Adrenal gland (tissue), 12 donors: ENCODE data around the gene PIP5KL1. TPM values are rescaled to one million over a fixed set of nuclear protein-coding genes. Genes with fewer than 3 reads are reported as not detected.

Experiments used
- DNase-seq, 7 donors: peaks; one replicate each; pipeline ENCODE4 v3.0.0-alpha.2; 2019 to 2020
- H3K27ac ChIP-seq, 5 donors: fragments of 200-600 bp; sonication (generic) in 4 of 5; 1 replicate in 3 of 5; 2 replicates in 2 of 5; pipeline versions ENCODE4 v1.5.1 to v1.8.0; 2016 to 2020; ENCODE audit warnings: mild to moderate bottlenecking in 1 of 5
- H3K27me3 ChIP-seq: fragments of 200-600 bp; 2 replicates; pipeline ENCODE4 v1.8.0; 2021
- H3K36me3 ChIP-seq, 2 donors: fragments of 200-600 bp; replicated peaks in 1 of 2; 1 replicate in 1 of 2; 2 replicates in 1 of 2; pipeline versions ENCODE4 v1.5.1 to v1.8.0; 2018 to 2022
- H3K4me1 ChIP-seq, 2 donors: fragments of 200-600 bp; replicated peaks in 1 of 2; 1 replicate in 1 of 2; 2 replicates in 1 of 2; pipeline versions ENCODE4 v1.5.1 to v1.8.0; 2018 to 2021
- H3K4me3 ChIP-seq, 4 donors: fragments of 200-600 bp; sonication (generic) in 3 of 4; one replicate each; pipeline ENCODE4 v1.5.1; 2016 to 2018
- H3K9me3 ChIP-seq, 3 donors: fragments of 200-600 bp; sonication (generic) in 1 of 3; replicated peaks in 1 of 3; 1 replicate in 2 of 3; 2 replicates in 1 of 3; pipeline versions ENCODE4 v1.5.1 to v1.8.0; 2016 to 2021
- POLR2A ChIP-seq, 2 donors: fragments of 450-650 bp; IDR thresholded peaks; one replicate each; pipeline ENCODE4 v1.6.1; 2017; ENCODE audit warnings: antibody characterized with exemption in 2 of 2, mild to moderate bottlenecking in 2 of 2, moderate library complexity in 1 of 2
- WGBS, 4 donors: extraction: QIAGEN DNeasy Blood & Tissue Kit in 2 of 4; methylation state at CpG; one replicate each; pipeline versions ENCODE4 v1.1.5 to v1.1.7; 2013 to 2017; 5-methylcytosine and 5-hydroxymethylcytosine counted together
- intact Hi-C, 2 donors: fragments of 100-400 bp; cut with DNase I; formaldehyde crosslinking; loops; one replicate each; pipeline versions ENCODE4 v1.14.1 to v1.15.0; 2022 to 2023
- polyA plus RNA-seq, 3 donors: library from polyadenylated mRNA; stranded (reverse); fragments of 200-250 nt in 2 of 3; fragments of 350-450 nt in 1 of 3; fragmentation: Illumina TruSeq in 1 of 3; extraction: RNeasy Lipid Tissue Mini Kit (QIAGEN cat#74804) in 1 of 3; gene quantifications; one replicate each; pipeline ENCODE4 v1.2.3, GENCODE V29; 2013 to 2014
- total RNA-seq, 9 donors: library from RNA; depleted of rRNA in 4 of 9; stranded (reverse); fragments of >200 nt in 4 of 9; fragments of 120-200 nt in 1 of 9; fragmentation: NEBNext Ultra II Directional in 1 of 9; extraction: Animal tissue kit (Norgen Biotek cat#: 25700) in 1 of 9; gene quantifications; one replicate each; pipeline versions ENCODE4 v1.1.0 to v1.2.4, GENCODE V29; 2013 to 2023
- TF ChIP-seq, protein P1 (sequence below), 6 experiments: fragments of 450-650 bp in 4 of 6; fragments of 200-600 bp in 2 of 6; sonication (generic) in 1 of 6; IDR thresholded peaks; 1 replicate in 5 of 6; 2 replicates in 1 of 6; pipeline versions ENCODE4 v1.5.1 to v1.8.0; 2016 to 2021; ENCODE audit warnings: antibody characterized with exemption in 6 of 6, mild to moderate bottlenecking in 2 of 6, moderate library complexity in 1 of 6
- donor health status: healthy with polysubstance abuse.
- donor health status: Bipolar disorder and iron deficiency.
- donor health status: DM: yes; HTN: yes; CAD: no.
- donor health status: DM: no; HTN: no; CAD: no.
- donor health status: DM: no; HTN: no; CAD: no.
- donor health status: DM: yes; HTN: yes; CAD: no.

PIP5KL1 gene
- total and polyA plus RNA-seq, 12 donors, result 0.19 to 2.3 (median 0.83) TPM; not detected in 3

DNA sequence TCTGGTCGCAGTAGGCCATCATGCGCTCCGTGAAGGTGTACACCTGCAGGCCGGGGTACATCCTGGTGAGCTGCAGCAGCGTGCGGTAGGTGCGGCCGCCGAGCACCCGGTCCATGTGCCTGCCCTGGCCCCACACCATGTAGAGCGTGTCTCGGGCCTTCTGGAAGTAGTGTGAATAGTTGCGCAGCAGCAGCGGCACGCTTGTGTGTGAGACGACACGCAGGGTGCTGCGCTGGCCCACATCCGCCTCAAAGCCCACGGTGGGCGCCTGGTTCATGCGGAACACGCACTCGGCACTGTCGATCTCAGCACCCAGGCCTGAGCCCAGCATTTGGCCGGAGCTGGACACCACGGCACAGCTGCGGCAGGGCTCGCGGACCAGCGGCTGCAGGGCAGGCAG lies 18.3 kb downstream of the PIP5KL1 start:
- WGBS, 4 donors, result 96 to 99% (median 97%) methylated on average over 14 to 31 of the region's 31 CpGs
- DNase-seq, result no peak
- intact Hi-C loops, result no loop called here
- Histone ChIP-seq H3K4me1 (peaks cover 11 to 23% of the 10 kb centered on the region in 2 donors), H3K27me3 (no peaks in the 10 kb centered on the region), H3K9me3 (no peaks in the 10 kb centered on the region), H3K4me3 (no peak overlapping the region), H3K27ac (no peak overlapping the region), H3K36me3 (peaks cover 0 to 44% of the 10 kb centered on the region in 2 donors)
- TF ChIP-seq, protein P1, sequence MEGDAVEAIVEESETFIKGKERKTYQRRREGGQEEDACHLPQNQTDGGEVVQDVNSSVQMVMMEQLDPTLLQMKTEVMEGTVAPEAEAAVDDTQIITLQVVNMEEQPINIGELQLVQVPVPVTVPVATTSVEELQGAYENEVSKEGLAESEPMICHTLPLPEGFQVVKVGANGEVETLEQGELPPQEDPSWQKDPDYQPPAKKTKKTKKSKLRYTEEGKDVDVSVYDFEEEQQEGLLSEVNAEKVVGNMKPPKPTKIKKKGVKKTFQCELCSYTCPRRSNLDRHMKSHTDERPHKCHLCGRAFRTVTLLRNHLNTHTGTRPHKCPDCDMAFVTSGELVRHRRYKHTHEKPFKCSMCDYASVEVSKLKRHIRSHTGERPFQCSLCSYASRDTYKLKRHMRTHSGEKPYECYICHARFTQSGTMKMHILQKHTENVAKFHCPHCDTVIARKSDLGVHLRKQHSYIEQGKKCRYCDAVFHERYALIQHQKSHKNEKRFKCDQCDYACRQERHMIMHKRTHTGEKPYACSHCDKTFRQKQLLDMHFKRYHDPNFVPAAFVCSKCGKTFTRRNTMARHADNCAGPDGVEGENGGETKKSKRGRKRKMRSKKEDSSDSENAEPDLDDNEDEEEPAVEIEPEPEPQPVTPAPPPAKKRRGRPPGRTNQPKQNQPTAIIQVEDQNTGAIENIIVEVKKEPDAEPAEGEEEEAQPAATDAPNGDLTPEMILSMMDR (IDR thresholded peaks at IDR 0.05), result no peak
- no peak for TF ChIP-seq POLR2A (IDR thresholded peaks at IDR 0.05)

GRCh38 chr9:127910613-127911205 lies 19.9 kb downstream of the PIP5KL1 start:
- H3K27ac ChIP-seq, result no peak overlapping the region
- H3K4me1 ChIP-seq, result peaks cover 13 to 29% of the 10 kb centered on the region in 2 donors
- WGBS, 4 donors, result 70 to 77% (median 74%) methylated on average over 6 of the region's 6 CpGs
- H3K4me3 ChIP-seq, result no peak overlapping the region
- H3K9me3 ChIP-seq, result no peaks in the 10 kb centered on the region
- DNase-seq, result no peak
- intact Hi-C loops, result no loop called here
- peaks cover 0 to 44% of the 10 kb centered on the region in 2 donors for H3K36me3 ChIP-seq
- TF ChIP-seq POLR2A (IDR thresholded peaks at IDR 0.05), result no peak
- TF ChIP-seq, protein P1 (IDR thresholded peaks at IDR 0.05), result no peak
- no peaks in the 10 kb centered on the region for H3K27me3 ChIP-seq

DNA sequence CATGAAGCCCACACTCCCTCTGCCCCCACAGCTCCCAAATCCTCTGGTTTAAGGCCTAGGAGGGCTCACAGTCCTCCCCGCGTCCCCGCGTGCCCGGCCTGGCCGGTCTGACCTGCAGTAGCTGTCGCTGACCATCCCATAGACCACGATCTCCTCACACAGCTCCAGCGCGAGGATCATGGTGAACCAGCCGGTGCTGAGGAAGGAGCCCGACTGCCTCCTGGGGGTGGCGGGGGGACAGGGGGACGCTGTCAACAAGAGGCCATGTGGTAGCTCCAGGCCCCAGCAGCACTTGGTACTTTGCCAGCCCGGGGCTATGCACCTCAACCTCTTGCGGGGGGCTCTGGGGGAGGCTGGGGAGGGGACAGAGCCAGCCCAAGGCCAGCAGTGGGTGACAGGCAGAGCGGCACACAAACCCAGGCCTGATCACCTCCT lies 20.7 kb downstream of the PIP5KL1 start:
- H3K4me1 ChIP-seq, result peaks cover 10 to 28% of the 10 kb centered on the region in 2 donors
- peak overlapping the region in 1 of 5 donors; percentile 22 for H3K27ac ChIP-seq
- intact Hi-C loops, result loop anchor here in 1 of 2 donors (5.0 kb wide), 1 partner anchor 38 kb away; no protein-coding TSS in a partner anchor
- no peak for DNase-seq
- 84 to 88% (median 87%) methylated on average over 15 to 17 of the region's 17 CpGs; no CpG with 5 or more reads in 1 of the 4 donors for WGBS, 4 donors
- H3K4me3 ChIP-seq, result no peak overlapping the region
- TF ChIP-seq, protein P1 (IDR thresholded peaks at IDR 0.05), result no peak
- TF ChIP-seq POLR2A (IDR thresholded peaks at IDR 0.05), result no peak
- no peaks in the 10 kb centered on the region for H3K27me3 ChIP-seq
- H3K36me3 ChIP-seq, result peaks cover 0 to 44% of the 10 kb centered on the region in 2 donors
- H3K9me3 ChIP-seq, result no peaks in the 10 kb centered on the region

DNA sequence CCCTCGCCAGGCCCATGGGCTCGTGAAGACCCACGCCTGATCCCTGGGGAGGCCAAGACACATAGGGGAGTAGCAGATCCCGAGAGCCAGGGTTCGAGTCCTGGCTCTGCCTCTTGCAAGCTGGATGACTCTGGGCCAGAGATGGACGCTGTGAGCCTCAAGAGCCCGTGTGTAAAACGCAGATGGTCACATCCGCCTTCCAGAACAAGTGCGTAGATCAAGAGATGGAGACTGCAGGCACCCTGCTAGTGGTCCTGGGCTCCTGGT lies 22.0 kb downstream of the PIP5KL1 start:
- TF ChIP-seq POLR2A (IDR thresholded peaks at IDR 0.05), result no peak
- TF ChIP-seq, protein P1 (IDR thresholded peaks at IDR 0.05), result no peak
- Histone ChIP-seq H3K9me3 (no peaks in the 10 kb centered on the region), H3K36me3 (peaks cover 0 to 44% of the 10 kb centered on the region in 2 donors), H3K27me3 (no peaks in the 10 kb centered on the region), H3K4me3 (no peak overlapping the region), H3K4me1 (peaks cover 13 to 38% of the 10 kb centered on the region in 2 donors), H3K27ac (no peak overlapping the region)
- intact Hi-C loops, result loop anchor here in 1 of 2 donors (5.0 kb wide), 1 partner anchor 36 kb away; no protein-coding TSS in a partner anchor
- WGBS, 4 donors, result 88 to 100% (median 95%) methylated on average over 6 to 10 of the region's 10 CpGs
- no peak for DNase-seq
